K562 (cell line): ENCODE measurements around the gene UFSP1. TPM values are rescaled to one million over a fixed set of nuclear protein-coding genes. Genes with fewer than 3 reads are reported as not detected.
A peak's percentile ranks its signal among the peaks of the same experiment; 100 is the strongest.

Experiments used
- ASH1L ChIP-seq: fragments of 450-650 bp; IDR thresholded peaks from 2 replicates; pipeline ENCODE4 v1.6.1; 2018; ENCODE audit warnings: borderline replicate concordance, mild to moderate bottlenecking, low read depth; ENCODE audit not compliant: partially characterized antibody
- BACH1 ChIP-seq: fragments of 200-800 bp; sonication (Bioruptor generic); IDR thresholded peaks from 2 replicates; pipeline ENCODE4 v1.6.1; 2016; ENCODE audit warnings: missing genetic modification characterization, missing compliant biosample characterization
- ESRRA ChIP-seq: fragments of 450-650 bp; IDR thresholded peaks from 2 replicates; pipeline ENCODE4 v1.6.1; 2014; ENCODE audit warnings: low read depth, mild to moderate bottlenecking, moderate library complexity, borderline replicate concordance
- GABPB1 ChIP-seq: sonication (generic); formaldehyde crosslinking; IDR thresholded peaks from 2 replicates; pipeline ENCODE4 v1.8.0; 2022; ENCODE audit warnings: mild to moderate bottlenecking, missing genetic modification reagents
- HNRNPH1 ChIP-seq: fragments of 200-400 bp; formaldehyde crosslinking; optimal IDR thresholded peaks from 2 replicates; pipeline ENCODE3; 2017; ENCODE audit warnings: low read depth, mild to moderate bottlenecking, low read length, moderate library complexity
- IFI16 ChIP-seq: fragments of 250-450 bp; sonication (Bioruptor Pico); IDR thresholded peaks from 2 replicates; pipeline ENCODE4 v2.1.2; 2022; ENCODE audit warnings: mild to moderate bottlenecking, inconsistent platforms
- KDM4B ChIP-seq, 2 experiments: fragments of 450-650 bp in 1 of 2; sonication (generic) in 1 of 2; IDR thresholded peaks; 2 replicates each; pipeline ENCODE4 v1.6.1; 2016 to 2017; ENCODE audit warnings: borderline replicate concordance in 2 of 2, antibody characterized with exemption in 1 of 2, low read depth in 1 of 2, mild to moderate bottlenecking in 1 of 2
- LARP7 ChIP-seq: fragments of 450-650 bp; IDR thresholded peaks from 2 replicates; pipeline ENCODE4 v1.6.1; 2016
- NCOA1 ChIP-seq: fragments of 450-650 bp; IDR thresholded peaks from 2 replicates; pipeline ENCODE4 v1.6.1; 2016; ENCODE audit warnings: low read depth
- NFIX ChIP-seq: fragments of 250-450 bp; sonication (Bioruptor Pico); IDR thresholded peaks from 2 replicates; pipeline ENCODE4 v1.4.0; 2020; ENCODE audit warnings: low read depth, mild to moderate bottlenecking, moderate library complexity
- NFXL1 ChIP-seq: fragments of 450-650 bp; formaldehyde crosslinking; IDR thresholded peaks from 2 replicates; pipeline ENCODE4 v1.4.0; 2021; ENCODE audit warnings: mild to moderate bottlenecking
- NR4A1 ChIP-seq, 2 experiments: fragments of 250-450 bp in 1 of 2; fragments of 450-650 bp in 1 of 2; sonication (Bioruptor Pico) in 1 of 2; IDR thresholded peaks; 2 replicates each; pipeline versions ENCODE4 v1.4.0 to v1.6.1; 2016 to 2020; ENCODE audit warnings: mild to moderate bottlenecking in 2 of 2, missing compliant biosample characterization in 1 of 2, missing genetic modification characterization in 1 of 2, moderate library complexity in 1 of 2
- PML ChIP-seq: IDR thresholded peaks from 2 replicates; pipeline ENCODE4 v1.6.1; 2012; ENCODE audit warnings: low read length, inconsistent platforms
- PYGO2 ChIP-seq: fragments of 450-650 bp; IDR thresholded peaks from 2 replicates; pipeline ENCODE4 v1.6.1; 2016; ENCODE audit warnings: mild to moderate bottlenecking, missing genetic modification characterization, moderate library complexity, missing compliant biosample characterization
- RAD21 ChIP-seq, 2 experiments: fragments of 250-450 bp in 1 of 2; fragments of 450-650 bp in 1 of 2; sonication (Bioruptor Pico) in 1 of 2; formaldehyde crosslinking in 1 of 2; IDR thresholded peaks in 1 of 2; conservative IDR thresholded peaks in 1 of 2; 2 replicates each; pipeline versions ENCODE4 v1.4.0 to v1.8.0; 2020 to 2022; ENCODE audit warnings: mild to moderate bottlenecking in 2 of 2, moderate library complexity in 1 of 2
- SAFB ChIP-seq: fragments of 200-400 bp; formaldehyde crosslinking; IDR thresholded peaks from 2 replicates; pipeline ENCODE4 v1.6.1; 2017; ENCODE audit warnings: low read depth, low read length, borderline replicate concordance
- SNRNP70 ChIP-seq: fragments of 200-400 bp; formaldehyde crosslinking; optimal IDR thresholded peaks from 2 replicates; pipeline ENCODE3; 2017; ENCODE audit warnings: low read depth, low read length
- SP2 ChIP-seq: IDR thresholded peaks from 2 replicates; pipeline ENCODE4 v1.6.1; 2011; ENCODE audit warnings: mild to moderate bottlenecking, low read depth, low read length, moderate library complexity; ENCODE audit not compliant: poor library complexity, severe bottlenecking; ENCODE audit errors: extremely low read depth
- ZBED1 ChIP-seq: IDR thresholded peaks from 2 replicates; pipeline ENCODE4 v1.6.1; 2014
- ZNF175 ChIP-seq: fragments of 200-800 bp; sonication (Bioruptor generic); IDR thresholded peaks from 2 replicates; pipeline ENCODE4 v1.6.1; 2016; ENCODE audit warnings: low read depth, mild to moderate bottlenecking, missing genetic modification characterization, missing compliant biosample characterization
- ZNF253 ChIP-seq: fragments of 250-450 bp; sonication (Bioruptor Pico); conservative IDR thresholded peaks from 2 replicates; pipeline ENCODE4 v1.6.1; 2021; ENCODE audit warnings: mild to moderate bottlenecking
- ZSCAN29 ChIP-seq: fragments of 450-650 bp; IDR thresholded peaks from 2 replicates; pipeline ENCODE4 v1.6.1; 2017
- ZZZ3 ChIP-seq: fragments of 450-650 bp; IDR thresholded peaks from 2 replicates; pipeline ENCODE4 v1.6.1; 2016; ENCODE audit warnings: antibody characterized with exemption, mild to moderate bottlenecking, moderate library complexity
- polyA plus RNA-seq, 8 experiments: library from polyadenylated mRNA; depleted of rRNA in 4 of 8; stranded (reverse) in 5 of 8; unstranded in 3 of 8; fragments of >200 nt; fragmentation: Nextera tagmentation in 2 of 8; fragmentation: Illumina TruSeq in 1 of 8; extraction: Ambion mirVana in 2 of 8; extraction: Trizol in 1 of 8; gene quantifications; 2 replicates each; pipeline versions ENCODE4 v1.2.1 to v1.2.3, GENCODE V29; 2011 to 2014; ENCODE audit warnings: inconsistent platforms in 1 of 8, missing spikeins in 1 of 8
- total RNA-seq, 7 experiments: library from RNA; depleted of rRNA in 6 of 7; stranded (reverse); fragments of >200 nt in 6 of 7; fragmentation: Illumina TruSeq in 2 of 7; extraction: Trizol in 2 of 7; gene quantifications; 2 replicates each; pipeline versions ENCODE4 v1.2.1 to v1.2.3, GENCODE V29; 2011 to 2021; ENCODE audit warnings: low replicate concordance in 1 of 7
- TF ChIP-seq, protein P1 (sequence below): fragments of 250-450 bp; sonication (Bioruptor Pico); IDR thresholded peaks from 2 replicates; pipeline ENCODE4 v1.8.0; 2022; ENCODE audit warnings: moderate library complexity, mild to moderate bottlenecking, inconsistent platforms
- TF ChIP-seq, protein P2 (sequence below): fragments of 450-650 bp; IDR thresholded peaks from 2 replicates; pipeline ENCODE4 v1.6.1; 2014; ENCODE audit warnings: low read depth, mild to moderate bottlenecking, moderate library complexity, borderline replicate concordance

UFSP1 gene
- total and polyA plus RNA-seq, 9 of the 15 experiments (the other 6 are each of a cell fraction or from before 2014, with no cell fraction given) = 0.50 to 18.8 (median 2.1) TPM

DNA sequence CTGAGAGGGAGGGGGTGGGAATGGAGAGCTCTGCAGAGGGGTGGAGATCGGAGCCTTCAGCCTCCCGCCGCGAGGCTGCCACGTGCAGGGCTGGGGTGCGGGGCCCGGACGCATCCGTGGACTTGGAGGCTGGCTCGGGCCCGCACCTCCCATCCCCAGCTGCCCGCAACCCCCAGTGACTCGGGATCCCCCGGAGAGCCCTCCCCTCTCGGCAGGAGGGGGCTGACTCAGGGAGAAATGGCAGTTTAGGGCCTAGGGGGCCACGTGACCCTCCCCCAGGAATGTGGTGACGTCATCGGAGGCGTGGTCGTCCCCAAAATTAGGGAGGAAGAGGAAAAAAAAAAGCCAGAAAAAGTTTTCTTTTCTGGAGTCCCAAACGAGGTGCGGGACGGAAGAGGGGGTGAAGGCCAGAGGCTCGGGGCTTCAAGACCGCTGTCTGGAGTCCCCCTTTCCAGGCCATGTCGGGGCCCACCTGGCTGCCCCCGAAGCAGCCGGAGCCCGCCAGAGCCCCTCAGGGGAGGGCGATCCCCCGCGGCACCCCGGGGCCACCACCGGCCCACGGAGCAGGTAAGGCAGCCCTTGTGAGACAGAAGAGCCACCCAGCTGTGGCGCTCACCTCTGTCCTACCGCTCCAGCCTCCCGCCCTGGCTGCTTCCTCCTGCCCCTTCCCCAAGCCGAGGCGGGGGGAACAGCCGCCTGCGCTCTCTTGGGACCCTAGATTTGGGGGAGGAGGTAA lies 22.3 kb downstream of the UFSP1 start, which contains the start of gene TRIP6 (continued):
- TF ChIP-seq HNRNPH1 (no peak), ZZZ3 (no peak), NFIX (CRISPR knock-in tag) (peak; percentile 14; the same call in 1 of the 2 replicates), SP2 (no peak), NR4A1 (CRISPR knock-in tag; IDR thresholded peaks at IDR 0.05) (no peak), NR4A1 (tag; IDR thresholded peaks at IDR 0.05) (no peak; the same call in 1 of the 2 replicates), LARP7 (no peak), ESRRA (peak; percentile 45; the same call in 1 of the 2 replicates), ZNF175 (peak; percentile 77), BACH1 (tag) (no peak), PML (no peak; the same call in 1 of the 2 replicates), ZNF253 (CRISPR knock-in tag) (peak; percentile 45; the same call in 1 of the 2 replicates), NFXL1 (CRISPR knock-in tag) (no peak), SNRNP70 (no peak), NCOA1 (peak; percentile 61; the same call in 1 of the 2 replicates), PYGO2 (tag) (no peak), ZBED1 (peak; percentile 27; the same call in 1 of the 2 replicates), SAFB (no peak), ZSCAN29 (no peak), RAD21 (CRISPR knock-in tag; conservative IDR thresholded peaks at IDR 0.05 in 1 of 2, IDR thresholded peaks at IDR 0.05 in 1 of 2) (no peak), KDM4B (IDR thresholded peaks at IDR 0.05; ENCODE audit: borderline replicate concordance in 2 of 2, low read depth in 1 of 2) (peak in 1 of 2 experiments; percentile 76; a peak in 1 of 4 replicates), IFI16 (no peak), ASH1L (no peak), GABPB1 (peak; percentile 41; the same call in 1 of the 2 replicates)
- TF ChIP-seq, protein P1, sequence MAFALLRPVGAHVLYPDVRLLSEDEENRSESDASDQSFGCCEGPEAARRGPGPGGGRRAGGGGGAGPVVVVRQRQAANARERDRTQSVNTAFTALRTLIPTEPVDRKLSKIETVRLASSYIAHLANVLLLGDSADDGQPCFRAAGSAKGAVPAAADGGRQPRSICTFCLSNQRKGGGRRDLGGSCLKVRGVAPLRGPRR = no peak
- TF ChIP-seq, protein P2, sequence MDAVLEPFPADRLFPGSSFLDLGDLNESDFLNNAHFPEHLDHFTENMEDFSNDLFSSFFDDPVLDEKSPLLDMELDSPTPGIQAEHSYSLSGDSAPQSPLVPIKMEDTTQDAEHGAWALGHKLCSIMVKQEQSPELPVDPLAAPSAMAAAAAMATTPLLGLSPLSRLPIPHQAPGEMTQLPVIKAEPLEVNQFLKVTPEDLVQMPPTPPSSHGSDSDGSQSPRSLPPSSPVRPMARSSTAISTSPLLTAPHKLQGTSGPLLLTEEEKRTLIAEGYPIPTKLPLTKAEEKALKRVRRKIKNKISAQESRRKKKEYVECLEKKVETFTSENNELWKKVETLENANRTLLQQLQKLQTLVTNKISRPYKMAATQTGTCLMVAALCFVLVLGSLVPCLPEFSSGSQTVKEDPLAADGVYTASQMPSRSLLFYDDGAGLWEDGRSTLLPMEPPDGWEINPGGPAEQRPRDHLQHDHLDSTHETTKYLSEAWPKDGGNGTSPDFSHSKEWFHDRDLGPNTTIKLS = peak; percentile 91
